DND-41 (cell line): ENCODE data around the gene ITPR1.

Experiments used
- CTCF ChIP-seq: IDR thresholded peaks from 2 replicates; pipeline ENCODE4 v1.5.1; 2012; ENCODE audit warnings: borderline replicate concordance, low read length, moderate library complexity, mild to moderate bottlenecking; ENCODE audit not compliant: poor library complexity, severe bottlenecking; ENCODE audit errors: extremely low read depth
- EZH2 ChIP-seq: IDR thresholded peaks from 3 replicates; pipeline ENCODE4 v1.6.1; 2012; ENCODE audit warnings: borderline replicate concordance, low read depth, mild to moderate bottlenecking, moderate library complexity, low read length, inconsistent platforms; ENCODE audit not compliant: severe bottlenecking

DNA sequence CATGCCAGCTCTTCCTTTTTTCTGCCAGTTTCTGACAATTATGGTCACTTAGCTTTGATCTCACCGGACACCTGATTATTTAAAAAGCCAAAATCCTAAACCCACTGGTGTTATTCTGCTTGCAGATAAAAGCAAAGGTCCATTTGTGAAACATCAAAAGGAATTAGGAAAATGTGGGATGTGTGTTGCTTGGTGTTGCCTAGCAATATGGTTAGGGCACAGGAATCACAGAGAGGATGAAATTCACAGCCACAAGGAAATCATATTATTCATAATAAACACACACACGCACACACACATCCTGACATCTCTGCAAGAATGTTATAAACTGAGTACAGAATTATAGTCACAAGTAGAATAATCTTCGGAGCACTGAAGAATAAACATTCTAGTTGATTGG is 396.7 kb downstream of the ITPR1 start:
- TF ChIP-seq CTCF (no peak), EZH2 (no peak)
